Neuron (in vitro differentiated cells): ENCODE data around the gene SALL4.
"Not testable (repeated sequence)": the region's sequence is repeated elsewhere in the genome, so short reads cannot be mapped to it uniquely, and the experiment has no call there.

ENCODE experiments used
- H2AFZ ChIP-seq: one replicate; pipeline ENCODE4 v1.6.1; 2013; ENCODE audit warnings: low read depth, mild to moderate bottlenecking, inconsistent platforms, low read length, moderate library complexity
- H3K27me3 ChIP-seq: one replicate; pipeline ENCODE4 v1.6.1; 2013; ENCODE audit warnings: low read length; ENCODE audit not compliant: insufficient read depth
- H3K36me3 ChIP-seq: one replicate; pipeline ENCODE4 v1.6.1; 2013; ENCODE audit warnings: low read length; ENCODE audit not compliant: insufficient read depth
- H3K4me1 ChIP-seq: one replicate; pipeline ENCODE4 v1.6.1; 2013; ENCODE audit warnings: low read length; ENCODE audit not compliant: insufficient read depth
- H3K4me3 ChIP-seq: 2 replicates; pipeline ENCODE4 v1.5.1; 2013; ENCODE audit warnings: mild to moderate bottlenecking, low read length, moderate library complexity
- H3K9me3 ChIP-seq: one replicate; pipeline ENCODE4 v1.6.1; 2013; ENCODE audit warnings: low read length

The SALL4 gene

GRCh38 chr20:51768759-51769517, 33.4 kb downstream of the SALL4 start:
- Histone ChIP-seq H3K4me3 (peak overlapping the region; percentile 27), H2AFZ (no peak overlapping the region), H3K36me3 (no peaks in the 10 kb centered on the region), H3K27me3 (no peaks in the 10 kb centered on the region), H3K9me3 (no peaks in the 10 kb centered on the region), H3K4me1 (peaks cover 8% of the 10 kb centered on the region)

GRCh38 chr20:51767867-51768758, 34.2 kb downstream of the SALL4 start, which contains the start of gene ATP9A:
TSS of gene ATP9A (minus strand) at chr20:51768390. CDS start at chr20:51768369, 21 bp downstream.
- H3K9me3 ChIP-seq: no peaks in the 10 kb centered on the region
- peaks cover 8% of the 10 kb centered on the region for H3K4me1 ChIP-seq
- H3K4me3 ChIP-seq: peak within 1 kb of the TSS; percentile 60
- no peaks in the 10 kb centered on the region for H3K27me3 ChIP-seq
- no peak within 1 kb of the TSS for H2AFZ ChIP-seq
- no peaks in the 10 kb centered on the region for H3K36me3 ChIP-seq

DNA sequence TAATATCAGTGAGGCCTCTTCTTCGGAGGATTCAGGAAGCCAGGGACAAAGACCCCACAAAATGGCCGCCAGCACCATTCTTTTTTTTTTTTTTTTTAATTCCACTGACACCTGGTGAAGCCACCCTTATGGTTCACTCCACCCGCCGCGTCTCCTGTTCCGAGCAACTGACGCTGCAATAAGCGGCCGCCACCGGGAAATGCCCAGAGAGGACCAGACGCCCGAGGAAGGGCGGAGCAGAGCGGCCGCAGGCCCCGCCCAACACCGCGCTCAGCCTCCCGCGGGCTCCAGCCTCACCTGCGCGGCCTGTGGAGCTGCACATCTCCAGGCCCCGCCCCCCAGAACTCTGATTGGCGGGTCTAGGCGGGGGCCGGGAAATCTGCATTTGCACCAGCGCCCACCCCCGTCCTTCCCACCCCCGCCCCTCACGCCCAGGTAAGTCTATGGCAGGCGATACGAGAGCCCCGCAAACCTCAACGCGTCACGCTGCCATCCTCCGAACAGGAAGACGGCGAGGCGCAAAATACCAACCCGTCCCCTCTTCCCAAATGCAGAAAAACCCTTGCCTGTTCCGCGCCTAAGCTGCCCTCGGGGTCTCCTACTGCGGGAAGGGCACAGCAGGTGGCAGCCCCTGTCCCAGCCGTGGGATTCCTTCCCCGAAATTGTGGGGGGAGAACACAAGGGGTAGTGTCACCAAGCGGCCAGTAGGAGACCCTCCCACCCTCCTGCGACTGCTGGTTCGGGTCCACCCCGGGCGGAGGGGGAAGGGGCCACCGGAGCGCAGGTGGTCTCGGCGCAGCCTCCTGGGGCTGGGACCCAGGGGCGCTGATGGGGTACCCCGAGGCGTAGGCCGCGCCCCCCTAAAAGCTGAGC, 35.1 kb downstream of the SALL4 start:
- Histone ChIP-seq H3K27me3 (no peaks in the 10 kb centered on the region), H3K36me3 (no peaks in the 10 kb centered on the region), H3K4me3 (peak overlapping the region; percentile 60), H3K4me1 (peaks cover 8% of the 10 kb centered on the region), H2AFZ (no peak overlapping the region), H3K9me3 (no peaks in the 10 kb centered on the region)

GRCh38 chr20:51765381-51765780, 36.9 kb downstream of the SALL4 start:
- H3K36me3 ChIP-seq, H3K9me3 ChIP-seq, H3K27me3 ChIP-seq, H3K4me3 ChIP-seq, H2AFZ ChIP-seq: not testable (repeated sequence)
- peaks cover 11% of the 10 kb centered on the region for H3K4me1 ChIP-seq

DNA sequence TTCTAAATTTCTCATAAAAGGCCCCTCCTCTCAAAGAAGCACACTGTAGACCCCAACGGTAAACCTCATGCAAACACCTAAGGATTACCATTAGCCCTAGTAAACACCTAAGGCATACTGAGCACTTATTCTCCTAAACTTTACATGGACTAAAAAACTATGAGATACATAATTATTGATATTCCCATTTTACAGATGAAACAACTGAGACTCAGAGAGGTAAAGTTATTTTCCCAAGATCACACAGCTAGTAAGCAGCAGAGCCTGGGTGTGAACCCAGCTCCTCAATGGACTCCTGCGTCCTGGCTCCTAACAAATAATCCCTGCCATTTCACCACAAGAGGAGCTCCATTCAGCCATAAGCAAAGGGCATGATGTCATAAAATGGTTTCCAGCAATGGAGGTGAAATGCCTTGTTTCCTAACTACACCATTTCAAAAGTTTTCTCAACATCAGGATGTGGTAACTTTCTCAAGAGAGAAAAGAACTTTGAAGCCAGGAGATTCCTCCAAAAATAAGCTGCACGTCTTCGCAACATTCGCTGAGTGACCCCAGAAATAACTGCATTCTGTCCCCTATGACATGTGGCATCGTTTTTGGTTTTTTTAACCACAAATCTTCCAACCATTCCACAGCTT, 38.2 kb downstream of the SALL4 start:
- Histone ChIP-seq H3K4me1 (peaks cover 10% of the 10 kb centered on the region), H2AFZ (no peak overlapping the region), H3K36me3 (no peaks in the 10 kb centered on the region), H3K4me3 (no peak overlapping the region), H3K9me3 (peaks cover 5% of the 10 kb centered on the region), H3K27me3 (no peaks in the 10 kb centered on the region)

DNA sequence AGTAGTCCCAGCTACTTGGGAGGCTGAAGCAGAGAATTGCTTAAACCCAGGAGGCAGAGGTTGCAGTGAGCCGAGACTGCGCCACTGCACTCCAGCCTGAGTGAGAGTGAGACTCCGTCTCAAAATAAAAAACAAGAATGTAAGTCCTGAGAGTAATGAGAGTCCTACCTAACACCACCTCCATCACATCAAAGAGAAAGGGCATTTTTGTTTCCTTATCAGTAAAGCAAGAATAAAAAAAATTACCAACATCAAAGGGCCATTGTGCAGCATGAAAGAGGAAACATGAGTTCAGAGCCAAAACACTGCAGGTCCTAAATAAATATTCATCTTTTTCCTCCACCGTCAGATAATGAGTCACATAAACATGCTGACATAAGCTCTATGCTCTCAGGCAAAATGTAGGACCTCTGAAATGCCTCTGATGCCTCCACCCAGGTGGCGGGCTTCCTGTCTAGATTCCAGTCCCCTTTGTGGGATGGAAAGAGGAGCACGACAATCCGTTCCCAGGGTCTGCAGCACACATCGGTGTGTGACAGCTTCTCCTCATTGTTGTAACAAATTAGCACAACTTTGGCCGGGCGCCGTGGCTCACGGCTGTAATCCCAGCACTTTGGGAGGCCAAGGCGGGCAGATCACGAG, 41.3 kb downstream of the SALL4 start:
- no peaks in the 10 kb centered on the region for H3K27me3 ChIP-seq
- H3K9me3 ChIP-seq: peaks cover 5% of the 10 kb centered on the region
- H3K36me3 ChIP-seq: no peaks in the 10 kb centered on the region
- H2AFZ ChIP-seq: no peak overlapping the region
- H3K4me3 ChIP-seq: no peak overlapping the region
- peaks cover 6% of the 10 kb centered on the region for H3K4me1 ChIP-seq

GRCh38 chr20:51759769-51760510, 42.4 kb downstream of the SALL4 start:
- Histone ChIP-seq H3K27me3 (no peaks in the 10 kb centered on the region), H3K36me3 (no peaks in the 10 kb centered on the region), H3K4me3 (no peak overlapping the region), H2AFZ (no peak overlapping the region), H3K4me1 (peaks cover 6% of the 10 kb centered on the region), H3K9me3 (peaks cover 5% of the 10 kb centered on the region)

GRCh38 chr20:51758978-51759544, 43.3 kb downstream of the SALL4 start:
- H3K36me3 ChIP-seq: no peaks in the 10 kb centered on the region
- H3K9me3 ChIP-seq: peaks cover 5% of the 10 kb centered on the region
- no peak overlapping the region for H2AFZ ChIP-seq
- H3K27me3 ChIP-seq: no peaks in the 10 kb centered on the region
- H3K4me3 ChIP-seq: no peak overlapping the region
- peaks cover 6% of the 10 kb centered on the region for H3K4me1 ChIP-seq

DNA sequence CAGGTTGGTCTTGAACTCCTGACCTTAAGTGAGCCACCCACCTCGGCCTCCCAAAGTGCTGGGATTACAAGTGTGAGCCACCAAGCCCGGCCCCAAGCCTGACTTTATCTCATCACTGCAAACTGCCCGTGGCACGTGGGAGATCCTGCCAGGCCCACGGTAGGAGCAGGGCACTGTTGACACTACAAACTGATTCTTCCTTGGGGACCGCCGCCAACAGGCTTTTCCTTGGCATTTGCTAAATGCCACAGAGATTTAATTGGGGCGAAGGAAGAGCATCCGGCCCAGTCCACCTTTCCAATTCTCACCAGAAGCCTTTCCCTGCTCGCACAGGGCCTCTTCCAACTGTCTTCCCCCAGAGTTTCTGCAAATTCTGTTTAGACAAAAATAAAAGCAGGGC, 45.1 kb downstream of the SALL4 start:
- peaks cover 6% of the 10 kb centered on the region for H3K4me1 ChIP-seq
- no peak overlapping the region for H2AFZ ChIP-seq
- peaks cover 4% of the 10 kb centered on the region for H3K36me3 ChIP-seq
- peaks cover 5% of the 10 kb centered on the region for H3K9me3 ChIP-seq
- no peaks in the 10 kb centered on the region for H3K27me3 ChIP-seq
- H3K4me3 ChIP-seq: no peak overlapping the region

GRCh38 chr20:51756653-51757052, 45.7 kb downstream of the SALL4 start:
- H3K4me3 ChIP-seq: no peak overlapping the region
- peaks cover 5% of the 10 kb centered on the region for H3K36me3 ChIP-seq
- H2AFZ ChIP-seq: no peak overlapping the region
- peaks cover under 1% of the 10 kb centered on the region for H3K9me3 ChIP-seq
- H3K27me3 ChIP-seq: no peaks in the 10 kb centered on the region
- H3K4me1 ChIP-seq: peaks cover 6% of the 10 kb centered on the region

DNA sequence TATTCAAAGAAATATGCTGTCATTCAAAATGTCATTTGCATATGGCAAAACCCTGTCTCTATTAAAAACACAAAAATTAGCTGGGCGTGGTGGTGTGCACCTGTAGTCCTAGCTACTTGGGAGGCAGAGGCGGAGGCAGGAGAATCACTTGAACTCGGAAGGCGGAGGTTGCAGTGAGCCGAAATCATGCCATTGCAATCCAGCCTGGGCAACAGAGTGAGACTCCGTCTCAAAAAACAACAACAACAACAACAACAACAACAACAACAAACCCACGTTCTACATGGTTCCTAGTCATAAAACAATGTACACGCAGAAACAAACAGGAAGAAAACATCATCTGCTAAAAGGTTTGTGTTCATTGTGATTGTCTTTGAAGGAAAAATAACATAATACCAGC, 49.1 kb downstream of the SALL4 start:
- not testable (repeated sequence) for H3K36me3 ChIP-seq, H3K4me3 ChIP-seq, H3K9me3 ChIP-seq, H3K4me1 ChIP-seq, H2AFZ ChIP-seq, H3K27me3 ChIP-seq
